IMR-90 (cell line): Measurements from ENCODE around the gene EXOSC1. TPM values are rescaled to one million over a fixed set of nuclear protein-coding genes. Genes with fewer than 3 reads are reported as not detected.

Experiments used
- ATAC-seq: fragments of 200-7000 bp; cut with Tn5 transposase; 2 replicates; pipeline ENCODE4 v1.9.1; 2020; ENCODE audit warnings: low read depth, mild to moderate bottlenecking, moderate library complexity
- BruUV-seq: library from RNA; stranded (reverse); fragments of 400-500 nt; replicated peaks from 2 replicates; lab custom pipeline; 2021; lab: Mats Ljungman, UMichigan
- CTCF ChIA-PET: fragments of 300-600 bp; formaldehyde crosslinking; extraction: SDS; loops from one replicate; lab custom pipeline; 2021; ENCODE audit warnings: antibody characterized with exemption; lab: Yijun Ruan, JAX
- POLR2A ChIA-PET: fragments of 300-600 bp; sonication (Branson Sonifier 250); formaldehyde crosslinking; loops from one replicate; lab custom pipeline; 2022; ENCODE audit warnings: antibody characterized with exemption; ENCODE audit not compliant: unreplicated experiment; lab: Charles Lee
- DNase-seq: peaks from one replicate; pipeline ENCODE4 v3.0.0; 2013
- H2AFZ ChIP-seq: replicated peaks from 2 replicates; pipeline ENCODE3; 2013; ENCODE audit warnings: low read length, mild to moderate bottlenecking; ENCODE audit not compliant: poor library complexity
- H2AK5ac ChIP-seq: 2 replicates; pipeline ENCODE4 v1.6.1; 2013; ENCODE audit warnings: low read depth, low read length, inconsistent platforms
- H2AK9ac ChIP-seq: replicated peaks from 2 replicates; pipeline ENCODE3; 2013; ENCODE audit warnings: mild to moderate bottlenecking, low read depth, low read length, moderate library complexity; ENCODE audit not compliant: poor library complexity
- H2BK120ac ChIP-seq: 2 replicates; pipeline ENCODE4 v1.6.1; 2013; ENCODE audit warnings: low read depth, low read length, inconsistent platforms
- H2BK15ac ChIP-seq: 3 replicates; pipeline ENCODE4 v1.6.1; 2013; ENCODE audit warnings: low read depth, low read length, inconsistent platforms
- H2BK20ac ChIP-seq: 2 replicates; pipeline ENCODE4 v1.6.1; 2013; ENCODE audit warnings: low read depth, mild to moderate bottlenecking, inconsistent platforms, low read length, moderate library complexity
- H2BK5ac ChIP-seq: 2 replicates; pipeline ENCODE4 v1.6.1; 2013; ENCODE audit warnings: mild to moderate bottlenecking, low read depth, low read length, inconsistent platforms; ENCODE audit not compliant: poor library complexity, severe bottlenecking
- H3K14ac ChIP-seq: replicated peaks from 2 replicates; pipeline ENCODE4 v1.6.1; 2013; ENCODE audit warnings: low read depth, low read length, inconsistent platforms
- H3K18ac ChIP-seq: 2 replicates; pipeline ENCODE4 v1.6.1; 2013; ENCODE audit warnings: low read depth, low read length, control low read depth
- H3K23ac ChIP-seq: 2 replicates; pipeline ENCODE4 v1.6.1; 2013; ENCODE audit warnings: low read depth, low read length, inconsistent platforms
- H3K27ac ChIP-seq: 2 replicates; pipeline ENCODE4 v1.5.1; 2013; ENCODE audit warnings: mild to moderate bottlenecking, control low read depth, low read length; ENCODE audit not compliant: insufficient read depth
- H3K27me3 ChIP-seq: 2 replicates; pipeline ENCODE4 v1.6.1; 2013; ENCODE audit warnings: low read length; ENCODE audit not compliant: control insufficient read depth, insufficient read depth
- H3K36me3 ChIP-seq: 2 replicates; pipeline ENCODE4 v1.6.1; 2013; ENCODE audit warnings: low read length, mixed read lengths; ENCODE audit not compliant: control insufficient read depth, insufficient read depth
- H3K4ac ChIP-seq: 2 replicates; pipeline ENCODE4 v1.6.1; 2013; ENCODE audit warnings: low read depth, low read length, inconsistent platforms
- H3K4me1 ChIP-seq: 2 replicates; pipeline ENCODE4 v1.6.1; 2013; ENCODE audit warnings: low read length, mixed read lengths; ENCODE audit not compliant: control insufficient read depth, insufficient read depth
- H3K4me2 ChIP-seq: 2 replicates; pipeline ENCODE4 v1.6.1; 2013; ENCODE audit warnings: low read depth, mild to moderate bottlenecking, control low read depth, low read length, moderate library complexity
- H3K4me3 ChIP-seq: 2 replicates; pipeline ENCODE4 v1.5.1; 2013; ENCODE audit warnings: low read depth, mild to moderate bottlenecking, control low read depth, low read length, moderate library complexity; ENCODE audit not compliant: insufficient read depth
- H3K56ac ChIP-seq: 2 replicates; pipeline ENCODE4 v1.6.1; 2013; ENCODE audit warnings: low read length, inconsistent platforms; ENCODE audit not compliant: insufficient read depth; ENCODE audit errors: extremely low read depth
- H3K79me1 ChIP-seq, 2 experiments: 2 replicates each; pipeline ENCODE4 v1.6.1; 2013; ENCODE audit warnings: low read length in 2 of 2, inconsistent platforms in 1 of 2, low read depth in 1 of 2
- H3K9ac ChIP-seq: 2 replicates; pipeline ENCODE4 v1.6.1; 2013; ENCODE audit warnings: low read depth, low read length, control low read depth
- H3K9me1 ChIP-seq: 2 replicates; pipeline ENCODE4 v1.6.1; 2013; ENCODE audit warnings: low read length, inconsistent platforms; ENCODE audit not compliant: insufficient read depth
- H3K9me3 ChIP-seq: 2 replicates; pipeline ENCODE4 v1.6.1; 2013; ENCODE audit warnings: low read length; ENCODE audit not compliant: control insufficient read depth, insufficient read depth
- H4K20me1 ChIP-seq: 2 replicates; pipeline ENCODE4 v1.6.1; 2013; ENCODE audit warnings: low read length, inconsistent platforms; ENCODE audit not compliant: insufficient read depth
- H4K5ac ChIP-seq: 2 replicates; pipeline ENCODE4 v1.6.1; 2013; ENCODE audit warnings: mild to moderate bottlenecking, low read depth, low read length, control low read depth
- H4K8ac ChIP-seq, 2 experiments: 2 replicates each; pipeline ENCODE4 v1.6.1; 2013; ENCODE audit warnings: low read depth in 2 of 2, low read length in 2 of 2, control low read depth in 1 of 2, inconsistent platforms in 1 of 2
- H4K91ac ChIP-seq: 2 replicates; pipeline ENCODE4 v1.6.1; 2013; ENCODE audit warnings: low read depth, low read length, inconsistent platforms; ENCODE audit not compliant: insufficient read depth
- BHLHE40 ChIP-seq: fragments of 150-350 bp; IDR thresholded peaks from 2 replicates; pipeline ENCODE4 v1.6.1; 2016; ENCODE audit warnings: mild to moderate bottlenecking, low read depth, low read length
- CEBPB ChIP-seq: IDR thresholded peaks from 2 replicates; pipeline ENCODE4 v1.6.1; 2012; ENCODE audit warnings: low read depth, low read length, improper control_type of control experiment
- CHD1 ChIP-seq: IDR thresholded peaks from 2 replicates; pipeline ENCODE4 v1.6.1; 2012; ENCODE audit warnings: low read depth, low read length, improper control_type of control experiment
- CTCF ChIP-seq: conservative IDR thresholded peaks from 2 replicates; pipeline ENCODE4 v1.5.1; 2012; ENCODE audit warnings: mild to moderate bottlenecking, low read depth, low read length, improper control_type of control experiment
- ELK1 ChIP-seq: fragments of 150-350 bp; IDR thresholded peaks from 2 replicates; pipeline ENCODE4 v1.6.1; 2016; ENCODE audit warnings: low read depth, mild to moderate bottlenecking, low read length, moderate library complexity, borderline replicate concordance
- FOS ChIP-seq: fragments of 150-350 bp; IDR thresholded peaks from 2 replicates; pipeline ENCODE4 v1.6.1; 2016; ENCODE audit warnings: low read depth, low read length
- MAFK ChIP-seq: IDR thresholded peaks from 2 replicates; pipeline ENCODE4 v1.6.1; 2012; ENCODE audit warnings: low read depth, low read length, improper control_type of control experiment
- MAZ ChIP-seq: IDR thresholded peaks from 2 replicates; pipeline ENCODE4 v1.6.1; 2012; ENCODE audit warnings: low read depth, mild to moderate bottlenecking, low read length, improper control_type of control experiment, moderate library complexity, borderline replicate concordance
- MXI1 ChIP-seq: IDR thresholded peaks from 2 replicates; pipeline ENCODE4 v1.6.1; 2012; ENCODE audit warnings: low read depth, mild to moderate bottlenecking, low read length, moderate library complexity, borderline replicate concordance
- NFE2L2 ChIP-seq: fragments of 150-350 bp; IDR thresholded peaks from 2 replicates; pipeline ENCODE4 v1.6.1; 2016; ENCODE audit warnings: low read depth, mild to moderate bottlenecking, low read length
- POLR2A ChIP-seq: IDR thresholded peaks from 2 replicates; pipeline ENCODE4 v1.6.1; 2012; ENCODE audit warnings: mild to moderate bottlenecking, low read depth, low read length
- RAD21 ChIP-seq: IDR thresholded peaks from 2 replicates; pipeline ENCODE4 v1.6.1; 2012; ENCODE audit warnings: low read length, improper control_type of control experiment
- RCOR1 ChIP-seq: IDR thresholded peaks from 2 replicates; pipeline ENCODE4 v1.6.1; 2012; ENCODE audit warnings: mild to moderate bottlenecking, low read length, improper control_type of control experiment; ENCODE audit not compliant: insufficient replicate concordance
- RFX5 ChIP-seq: IDR thresholded peaks from 2 replicates; pipeline ENCODE4 v1.8.0; 2012; ENCODE audit warnings: low read depth, mild to moderate bottlenecking, low read length, moderate library complexity
- SMC3 ChIP-seq: fragments of 150-350 bp; IDR thresholded peaks from 2 replicates; pipeline ENCODE4 v1.6.1; 2016; ENCODE audit warnings: low read depth, mild to moderate bottlenecking, antibody characterized with exemption, low read length, moderate library complexity
- USF2 ChIP-seq: fragments of 150-350 bp; IDR thresholded peaks from 2 replicates; pipeline ENCODE4 v1.6.1; 2017; ENCODE audit warnings: mild to moderate bottlenecking, antibody characterized with exemption, low read length, low read depth
- WGBS, 2 experiments: methylation state at CpG; one replicate each; pipeline versions ENCODE4 v1.1.5 to v1.1.7; 2013; ENCODE audit warnings: missing lambda C conversion rate in 2 of 2; ENCODE audit not compliant: insufficient read length in 1 of 2; ENCODE audit errors: extremely low coverage in 2 of 2; 5-methylcytosine and 5-hydroxymethylcytosine counted together
- dilution Hi-C: fragments of 300-500 bp; cut with HindIII; formaldehyde crosslinking; loops from one replicate; pipeline ENCODE4 v1.14.3; 2018; ENCODE audit warnings: low sequenced_read_pairs; ENCODE audit not compliant: unreplicated experiment
- in situ Hi-C: fragments of 300-500 bp; cut with MboI; formaldehyde crosslinking; loops from 3 replicates; pipeline ENCODE4 v1.14.3; 2019; ENCODE audit warnings: low sequenced_read_pairs, inconsistent platforms, mixed read lengths
- intact Hi-C: fragments of 100-400 bp; cut with micrococcal nuclease; formaldehyde crosslinking; loops from 2 replicates; pipeline ENCODE4 v1.10.0; 2022
- polyA plus RNA-seq, 3 experiments: library from polyadenylated mRNA; depleted of rRNA; stranded (reverse); fragments of >200 nt; gene quantifications; 2 replicates each; pipeline ENCODE4 v1.2.3, GENCODE V29; 2012; ENCODE audit warnings: low replicate concordance in 1 of 3
- total RNA-seq: library from RNA; depleted of rRNA; stranded (reverse); fragments of >200 nt; gene quantifications from 2 replicates; pipeline ENCODE4 v1.2.3, GENCODE V29; 2012

The EXOSC1 gene
- total and polyA plus RNA-seq, 2 of the 4 experiments (the other 2 are of a cell fraction): 49.7 to 51.6 TPM

- Histone ChIP-seq H3K4me1 (no peaks in the 10 kb centered on the region), H2AFZ (no peak overlapping the region), H3K23ac (no peak overlapping the region), H4K5ac (no peak overlapping the region), H4K20me1 (peaks cover 11% of the 10 kb centered on the region; the same call in 1 of the 2 replicates), H4K8ac (no peak overlapping the region), H4K91ac (no peak overlapping the region), H2BK15ac (no peak overlapping the region), H3K14ac (no peak overlapping the region), H3K18ac (no peak overlapping the region), H3K9me1 (no peaks in the 10 kb centered on the region), H3K4me2 (no peak overlapping the region), H3K4ac (no peak overlapping the region), H3K56ac (no peak overlapping the region), H2BK20ac (no peak overlapping the region), H2BK120ac (no peak overlapping the region), H3K79me1 (peaks cover 3 to 14% of the 10 kb centered on the region in 2 experiments; a peak in 2 of 4 replicates), H3K36me3 (peaks cover 50% of the 10 kb centered on the region), H3K9ac (no peak overlapping the region), H2AK9ac (no peak overlapping the region), H2BK5ac (no peak overlapping the region), H2AK5ac (no peak overlapping the region), H3K27me3 (no peaks in the 10 kb centered on the region), H3K4me3 (no peak overlapping the region), H3K27ac (no peak overlapping the region), H3K9me3 (no peaks in the 10 kb centered on the region)
- ATAC-seq: no peak
- no TSS peak for BruUV-seq
- ChIA-PET POLR2A (no interaction called here), CTCF (no interaction called here)
- no peak for DNase-seq
- intact Hi-C loops: no loop called here
- TF ChIP-seq CHD1 (no peak), NFE2L2 (no peak), USF2 (no peak), BHLHE40 (no peak), ELK1 (no peak), POLR2A (no peak), MAZ (no peak), FOS (no peak), SMC3 (no peak), CTCF (no peak), CEBPB (no peak), MXI1 (no peak), RAD21 (no peak), RFX5 (no peak), RCOR1 (no peak), MAFK (no peak)
- 93% methylated on average over 3 of the region's 6 CpGs; no CpG with 5 or more reads in 1 of the 2 experiments for whole genome bisulfite sequencing, 2 experiments
- dilution Hi-C loops: no loop called here
- in situ Hi-C loops: no loop called here
These were observed 10.6 kb downstream of the EXOSC1 start for GRCh38 chr10:97435211-97435610.
